CD1c-positive myeloid dendritic cell (primary cell): ENCODE results near the gene CFAP300.

Experiments used
- DNase-seq: peaks from one replicate; pipeline ENCODE4 v3.0.0-alpha.2; 2016; ENCODE audit errors: extremely low spot score

The CFAP300 gene

DNA sequence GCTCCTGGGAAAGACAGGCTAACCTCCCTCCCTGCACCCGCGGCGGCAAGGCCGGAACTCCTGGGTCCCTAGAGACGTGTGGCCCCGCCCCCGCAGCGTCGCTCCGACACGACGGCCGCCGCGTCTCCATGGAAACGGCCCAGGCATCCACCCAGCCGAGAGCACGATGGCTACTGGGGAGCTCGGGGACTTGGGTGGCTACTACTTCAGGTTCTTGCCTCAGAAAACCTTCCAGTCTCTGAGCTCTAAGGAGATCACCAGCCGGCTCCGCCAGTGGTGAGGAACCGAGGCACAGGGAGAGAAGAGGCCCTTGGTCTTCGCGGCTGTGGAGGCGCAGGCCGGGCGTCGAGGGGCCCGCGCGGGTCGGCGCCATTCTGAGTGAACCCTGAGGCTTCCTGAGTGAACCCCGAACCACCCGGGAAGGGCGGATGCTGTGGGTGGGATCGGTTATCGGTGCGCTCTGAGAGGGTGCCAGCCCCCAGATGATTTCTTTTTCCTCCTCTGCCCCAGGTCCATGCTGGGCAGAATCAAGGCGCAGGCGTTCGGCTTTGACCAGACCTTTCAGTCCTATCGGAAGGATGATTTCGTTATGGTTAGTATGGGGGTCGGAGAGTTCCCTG lies at the start of gene CFAP300:
CFAP300 (plus strand) TSS at position 133 of the 620 bp plus-strand sequence; CDS start at position 167, 34 bp downstream.
- DNase-seq = no peak

DNA sequence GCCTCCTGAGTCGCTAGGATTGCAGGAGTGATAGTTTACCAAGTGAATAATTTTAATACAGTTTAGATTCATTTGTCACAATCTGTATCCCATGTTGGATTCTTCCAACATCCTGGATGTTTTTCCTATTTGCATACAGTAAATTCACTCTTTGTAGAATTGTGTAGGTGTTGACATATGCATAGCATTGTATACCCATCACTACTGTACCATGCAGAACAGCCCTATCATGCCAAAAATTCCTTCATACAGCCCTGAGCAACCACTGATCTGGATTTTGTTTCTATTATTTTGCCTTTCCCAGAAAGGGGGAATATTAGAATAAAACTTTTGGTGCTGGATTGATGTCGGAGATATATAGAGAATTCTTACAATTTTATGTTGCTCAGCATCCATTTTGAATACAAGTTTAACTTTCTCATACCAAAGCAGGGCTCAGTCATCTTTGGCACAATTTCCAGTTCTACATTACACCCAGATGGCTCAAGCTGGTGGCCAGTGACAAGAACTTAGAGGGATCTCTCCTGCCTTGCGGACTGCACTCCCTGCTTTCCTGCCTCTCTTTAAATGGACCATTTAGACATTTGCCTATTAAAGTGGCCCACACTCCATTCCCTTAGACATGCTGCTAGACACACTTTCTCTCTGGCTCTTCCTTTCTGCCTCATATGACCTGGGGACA lies 45.4 kb upstream of the CFAP300 start:
- no peak for DNase-seq

DNA sequence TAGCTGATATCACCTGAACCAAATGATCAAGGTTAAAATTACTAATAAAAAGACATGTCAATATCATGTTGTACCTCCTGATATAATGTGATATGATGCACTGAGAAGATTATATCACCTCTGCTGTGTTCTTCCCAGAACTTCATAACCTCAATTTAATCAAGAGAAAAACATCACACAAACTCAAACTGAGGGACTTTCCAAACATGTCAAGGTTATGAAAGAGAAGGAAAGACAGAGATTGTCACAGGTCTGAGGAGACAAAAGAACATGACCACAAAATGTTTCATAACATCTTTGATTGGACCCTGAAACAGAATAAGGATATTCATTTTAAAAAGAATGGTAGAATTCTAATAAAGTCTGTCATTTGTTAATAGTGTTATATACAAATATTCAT lies 43.0 kb upstream of the CFAP300 start:
- no peak for DNase-seq

DNA sequence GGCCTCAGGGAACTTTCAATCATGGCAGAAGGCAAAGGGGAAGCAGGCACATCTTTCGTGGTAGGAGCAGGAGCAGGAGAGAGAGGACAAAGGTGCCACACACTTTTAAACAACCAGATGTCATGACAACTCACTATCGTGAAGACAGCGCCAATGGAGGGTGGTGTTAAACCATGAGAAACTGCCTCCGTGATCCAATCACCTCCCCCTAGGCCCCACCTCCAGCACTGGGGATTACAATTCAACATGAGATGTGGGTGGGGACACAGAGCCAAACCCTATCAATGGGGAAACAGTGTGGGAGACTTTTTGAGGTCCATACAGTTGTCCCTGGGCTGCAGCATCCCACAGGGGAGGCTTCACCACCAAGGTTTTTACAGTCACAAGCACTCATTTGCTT lies 41.9 kb upstream of the CFAP300 start:
- no peak for DNase-seq

DNA sequence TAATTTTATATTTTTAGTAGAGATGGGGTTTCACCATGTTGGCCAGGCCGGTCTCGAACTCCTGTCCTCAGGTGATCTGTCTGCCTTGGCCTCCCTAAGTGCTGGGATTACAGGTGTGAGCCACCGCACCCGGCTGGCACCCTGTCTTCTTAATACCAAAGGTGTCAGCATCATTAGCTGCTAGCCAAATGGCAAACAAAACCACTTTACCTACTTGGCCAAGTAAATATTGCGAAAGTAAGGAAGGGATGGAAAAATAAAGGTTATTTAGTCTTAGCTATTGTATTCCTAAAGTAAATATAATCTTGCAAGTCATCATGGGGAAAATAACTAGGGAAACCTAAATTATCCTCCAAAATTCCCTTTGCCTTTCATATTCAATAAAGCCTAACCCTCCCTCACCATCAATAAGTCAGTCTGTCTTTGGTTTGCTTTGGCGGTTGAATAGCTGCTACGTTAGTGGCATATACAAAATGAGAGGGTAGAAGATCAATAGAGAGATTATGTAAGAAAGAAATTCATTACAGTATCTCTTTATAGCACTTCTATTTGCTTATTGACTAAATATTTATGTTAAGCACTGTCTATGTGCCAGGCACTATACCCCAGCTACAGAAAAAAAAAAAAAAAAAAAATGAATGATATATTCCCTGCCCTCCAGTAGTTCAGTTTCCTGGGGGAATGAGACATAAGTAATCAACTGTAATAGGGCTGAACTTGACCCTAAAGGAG lies 40.2 kb upstream of the CFAP300 start:
- DNase-seq = no peak

DNA sequence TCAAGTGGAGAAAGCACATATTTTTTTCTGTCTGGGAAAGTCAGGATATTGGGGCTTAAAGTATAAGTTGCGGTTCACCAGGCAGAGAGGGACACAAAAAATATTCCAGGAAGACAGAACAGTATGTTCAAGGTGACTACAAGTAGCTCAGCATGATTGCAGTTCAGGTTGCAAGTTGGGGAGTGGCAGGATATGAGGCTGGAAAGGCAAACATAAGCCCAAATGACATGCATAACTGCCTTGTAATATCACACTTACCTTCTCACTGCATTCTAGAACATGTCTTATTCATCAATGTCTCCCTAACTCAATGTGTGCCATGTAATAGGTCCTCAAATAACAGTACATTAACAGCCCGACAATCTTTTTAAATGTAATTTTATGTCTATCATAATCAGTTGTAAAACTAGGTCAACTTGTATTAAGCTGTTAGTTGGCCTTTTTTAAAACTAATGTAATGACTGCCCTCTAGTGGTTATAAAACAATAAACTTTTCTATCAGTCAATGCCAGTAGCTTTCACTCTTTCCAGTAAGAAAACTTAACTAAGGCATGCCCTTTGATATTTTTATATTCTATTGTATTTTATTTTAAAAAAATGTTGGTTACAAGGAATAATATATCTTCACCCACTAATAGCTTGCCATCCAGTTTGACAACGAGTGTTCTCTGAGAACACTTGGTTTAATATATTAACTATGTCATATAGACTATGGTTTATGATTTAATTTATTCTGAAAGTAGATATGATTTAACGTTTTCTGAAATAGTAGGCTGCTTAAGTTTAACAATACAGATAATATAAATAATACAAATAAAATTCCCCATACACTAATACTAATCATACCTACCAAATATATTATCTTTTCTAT lies 39.4 kb upstream of the CFAP300 start:
- DNase-seq = peak; percentile 45

DNA sequence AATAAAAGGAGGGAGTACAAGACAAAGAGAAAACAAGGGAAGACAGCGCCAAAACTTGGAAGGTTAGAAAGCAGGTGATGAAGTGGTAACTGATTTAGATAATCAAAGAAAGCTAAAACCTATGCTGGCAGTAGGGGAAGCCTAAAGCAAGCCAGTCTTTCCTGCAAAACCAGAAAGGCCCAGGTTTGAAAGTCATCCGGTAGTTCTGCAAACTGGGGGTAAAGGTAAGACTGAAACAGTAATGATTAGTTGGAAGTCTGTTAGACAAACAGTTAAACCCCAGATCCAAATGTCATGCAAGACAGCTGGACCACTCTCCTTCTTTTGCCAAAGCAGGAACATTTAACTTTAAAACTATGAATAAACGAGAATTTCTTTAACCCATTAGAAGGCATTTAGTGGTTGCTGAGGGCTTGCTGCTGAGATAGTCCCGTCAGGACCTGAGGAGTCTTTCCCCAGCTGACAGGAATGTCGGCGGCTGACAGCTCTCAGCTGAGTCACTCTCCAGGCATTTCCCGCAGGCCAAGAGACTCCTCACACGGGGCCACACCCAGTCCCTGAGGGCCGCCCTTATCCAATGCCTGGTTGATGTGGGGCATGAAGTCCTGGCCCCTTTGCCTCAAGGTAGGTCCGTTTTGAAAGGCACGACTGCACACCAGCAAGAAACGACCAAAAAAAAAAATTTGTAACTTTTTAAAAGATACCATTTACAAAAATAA lies 36.3 kb upstream of the CFAP300 start:
- DNase-seq = no peak

DNA sequence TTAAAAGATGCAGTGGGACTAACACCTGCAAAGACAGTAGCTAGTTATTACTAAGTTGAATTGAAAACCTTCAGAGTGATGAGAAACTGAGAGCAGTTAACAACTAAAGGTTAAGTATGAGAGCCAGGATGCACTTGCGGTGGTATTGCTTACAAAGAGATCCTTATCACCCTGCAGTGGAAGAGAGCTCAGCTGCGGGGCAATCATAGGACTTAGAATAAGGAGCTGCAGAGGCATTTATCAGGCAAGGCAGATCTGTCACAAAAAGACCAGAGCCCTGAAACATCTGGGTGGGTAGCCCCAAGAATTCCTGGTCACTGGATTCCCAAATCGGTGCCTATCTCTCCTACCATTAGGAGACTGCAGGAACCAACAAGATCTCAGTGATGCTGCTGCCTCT lies 34.3 kb upstream of the CFAP300 start:
- no peak for DNase-seq

DNA sequence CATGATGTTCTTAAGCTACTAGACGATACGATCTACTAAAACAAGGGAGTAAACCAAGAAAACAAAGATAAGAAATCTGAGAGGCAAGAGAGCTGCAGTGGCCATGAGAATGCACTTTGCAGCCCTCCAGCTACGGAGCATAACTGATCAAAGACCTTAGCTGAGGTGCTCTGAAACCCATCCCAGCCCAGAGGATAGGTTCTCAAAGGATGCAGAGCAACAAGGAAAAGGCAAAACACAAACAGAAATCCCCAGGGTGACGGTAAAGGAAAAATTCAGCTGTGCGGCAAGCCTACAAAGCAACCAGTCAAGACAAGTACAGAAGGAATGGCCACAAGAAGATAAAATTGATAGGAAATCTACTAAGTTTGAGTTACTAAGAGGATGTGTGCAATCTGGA lies 32.5 kb upstream of the CFAP300 start:
- DNase-seq = no peak

DNA sequence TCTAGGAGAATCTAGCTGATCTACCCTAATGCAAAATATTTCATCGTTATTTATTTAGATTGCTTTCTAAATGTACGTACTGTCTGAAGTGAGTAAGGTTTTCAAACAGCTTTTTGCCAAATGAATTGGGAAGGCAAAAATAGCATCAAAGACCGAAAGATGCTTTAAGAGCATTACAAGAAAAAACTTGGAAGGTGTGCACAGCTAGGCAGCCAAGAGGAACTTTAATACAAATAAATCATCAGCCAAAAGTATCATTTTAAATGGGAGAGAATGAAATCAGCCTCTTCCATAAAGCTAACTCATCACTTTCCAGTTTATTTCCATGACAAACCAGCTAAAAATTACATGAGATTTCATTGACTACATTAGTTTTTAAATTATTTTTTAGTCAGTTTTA lies 30.2 kb upstream of the CFAP300 start:
- DNase-seq = no peak

DNA sequence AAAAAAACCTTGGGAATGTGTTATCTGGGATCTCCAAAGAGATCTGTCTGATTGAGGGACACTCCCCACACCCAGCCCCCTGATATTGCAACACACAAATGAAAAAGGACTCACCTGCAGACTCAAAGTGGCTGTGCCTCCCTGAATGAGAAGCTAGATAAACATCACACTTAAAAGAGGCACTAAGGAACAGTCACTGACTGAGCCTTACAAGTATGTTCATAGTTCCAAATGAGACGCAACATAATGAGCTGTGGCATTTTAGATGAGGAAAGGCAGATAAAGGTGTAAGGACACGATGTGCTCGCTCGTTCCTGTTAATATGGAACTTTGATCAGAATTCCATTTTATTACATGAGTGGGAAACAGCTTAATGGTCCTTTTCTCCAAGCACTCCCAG lies 21.0 kb upstream of the CFAP300 start:
- DNase-seq = no peak

DNA sequence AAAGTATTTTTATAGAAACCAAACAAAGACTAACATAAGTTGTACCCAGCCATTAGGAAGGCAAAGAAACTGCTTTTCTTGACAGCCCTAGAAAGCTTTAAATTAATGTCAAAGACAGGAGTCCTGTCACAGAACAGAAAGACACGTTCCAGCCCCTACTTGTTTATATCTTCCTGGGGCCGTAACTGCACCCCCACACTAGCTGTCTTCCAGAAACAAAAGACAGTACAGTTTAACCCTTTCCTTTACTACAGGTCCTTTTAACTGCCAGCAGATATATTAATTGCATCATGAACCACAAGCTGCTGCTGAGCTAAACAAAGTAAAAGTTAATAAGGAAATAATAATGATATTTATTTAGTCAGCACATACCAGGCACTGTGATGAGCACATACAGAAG lies 20.3 kb upstream of the CFAP300 start:
- DNase-seq = no peak

DNA sequence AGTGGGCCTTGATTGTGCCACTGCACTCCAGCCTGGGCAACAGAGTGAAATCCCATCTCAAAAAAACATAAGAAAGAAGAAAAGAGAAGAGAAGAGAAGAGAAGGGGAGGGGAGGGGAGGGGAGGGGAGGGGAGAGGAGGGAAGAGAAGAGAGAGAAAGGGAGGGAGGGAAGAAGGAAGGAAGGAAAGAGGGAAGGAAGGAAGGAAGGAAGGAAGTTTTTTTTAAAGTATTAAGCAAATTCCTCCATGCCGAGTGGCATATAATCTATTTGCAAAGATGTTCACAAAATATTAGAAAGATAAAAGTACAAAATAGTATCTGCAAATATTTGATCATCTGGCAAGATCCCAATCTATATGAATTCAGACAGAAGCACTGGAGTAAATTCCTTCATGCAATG lies 10.5 kb upstream of the CFAP300 start:
- no peak for DNase-seq

DNA sequence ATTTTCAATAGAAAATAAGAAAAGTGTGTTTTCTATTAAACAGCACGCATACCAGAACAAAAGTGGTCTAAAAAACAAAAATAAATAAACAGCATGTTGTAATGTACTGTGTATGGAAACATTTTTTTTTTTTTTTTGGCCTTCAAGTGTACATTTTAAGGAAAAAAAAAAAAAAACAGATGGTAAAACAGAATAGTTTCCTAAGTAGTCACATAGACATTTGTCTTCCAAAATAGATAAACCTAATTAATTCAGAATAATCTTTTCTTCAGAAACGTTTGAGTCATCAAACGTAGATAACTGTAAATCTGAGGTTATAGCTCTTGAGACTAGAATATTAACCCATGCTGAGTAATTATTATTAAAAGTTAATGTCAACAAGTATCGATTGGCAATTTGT lies 396 bp upstream of the CFAP300 start:
- DNase-seq = no peak

DNA sequence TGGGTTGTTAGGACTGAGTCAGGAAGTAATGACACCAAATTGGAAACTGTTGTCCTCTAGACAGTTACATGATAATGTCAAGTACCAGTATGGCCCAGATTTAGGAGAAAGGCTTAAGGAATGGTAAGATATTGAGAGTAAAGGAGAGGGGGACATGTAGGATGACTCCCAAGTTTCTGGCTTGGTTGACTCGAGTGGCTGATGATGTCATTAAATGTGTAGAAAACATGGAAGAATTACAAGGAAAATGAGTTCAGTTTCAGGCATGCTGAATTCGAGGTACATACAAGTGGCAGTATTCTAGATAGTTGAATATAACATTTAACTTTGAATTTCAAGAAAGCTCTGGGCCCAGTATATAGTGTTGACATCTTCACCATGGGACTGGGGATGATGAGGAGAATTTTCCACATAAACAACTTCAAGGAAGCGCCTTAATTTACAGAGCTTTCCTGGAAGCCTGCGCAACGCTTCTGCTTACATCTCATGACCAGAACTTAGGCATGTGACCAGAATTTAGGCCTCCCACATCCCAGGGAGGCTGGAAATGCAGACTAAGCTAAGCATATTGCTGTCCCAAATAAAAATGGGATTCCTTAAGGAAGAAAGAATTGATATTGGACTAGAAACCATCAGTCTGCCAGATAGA lies 3.8 kb downstream of the CFAP300 start:
- DNase-seq = no peak

DNA sequence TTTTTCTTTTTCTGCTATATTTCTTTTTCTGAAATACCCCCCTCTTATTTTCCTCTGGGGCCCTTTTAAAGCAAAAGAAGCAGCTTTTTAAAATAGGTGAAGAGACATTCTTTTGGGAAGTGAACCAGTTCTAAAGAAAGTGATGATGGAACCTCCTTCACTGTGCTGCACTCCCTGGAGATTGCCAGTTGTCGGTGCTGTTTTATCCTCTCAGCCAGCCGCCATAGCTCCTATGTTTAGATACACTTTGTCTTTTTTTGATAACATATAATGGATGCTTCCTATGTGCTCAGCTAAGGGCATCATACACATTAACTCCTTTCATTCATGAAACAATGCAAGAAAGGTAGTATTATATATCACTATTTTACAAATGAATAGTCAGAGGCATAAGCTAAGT lies 14.0 kb downstream of the CFAP300 start:
- no peak for DNase-seq

DNA sequence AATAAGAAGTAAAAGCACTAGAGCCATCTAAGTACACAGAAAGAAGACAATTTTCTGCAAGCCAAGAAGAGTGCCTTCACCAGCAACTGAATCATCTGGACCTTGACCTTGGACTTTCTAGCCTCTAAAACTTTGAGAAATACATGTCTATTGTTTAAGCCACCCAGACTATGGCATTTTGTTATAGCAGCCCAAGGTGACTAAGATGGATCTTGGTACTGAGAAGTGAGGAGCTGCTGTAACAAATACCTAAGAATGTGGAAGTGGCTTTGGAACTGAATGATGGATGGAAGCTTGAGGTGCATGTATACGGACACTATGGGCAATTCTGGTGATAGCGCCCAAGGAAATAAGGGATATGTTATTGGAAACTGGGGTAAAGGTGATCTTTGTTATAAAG lies 14.9 kb downstream of the CFAP300 start:
- DNase-seq = no peak

DNA sequence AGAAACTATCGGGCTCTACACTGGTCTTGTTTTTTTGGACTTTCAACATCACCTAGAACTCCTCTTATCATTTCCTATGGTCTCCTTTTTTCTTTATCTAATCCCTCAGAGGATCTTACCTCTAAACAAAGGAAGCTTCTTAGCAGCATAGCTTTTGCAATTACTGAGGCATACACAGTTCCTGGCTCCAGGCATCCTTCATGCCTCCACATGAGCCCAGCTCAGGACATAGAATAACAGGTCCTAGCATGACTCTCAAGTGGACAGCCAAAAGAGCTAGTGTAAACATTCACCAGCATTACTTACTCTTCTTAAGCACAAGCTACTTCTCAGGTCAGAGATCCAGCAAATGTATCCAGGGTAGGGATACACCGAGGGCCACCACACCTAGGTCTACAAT lies 17.1 kb downstream of the CFAP300 start:
- no peak for DNase-seq

DNA sequence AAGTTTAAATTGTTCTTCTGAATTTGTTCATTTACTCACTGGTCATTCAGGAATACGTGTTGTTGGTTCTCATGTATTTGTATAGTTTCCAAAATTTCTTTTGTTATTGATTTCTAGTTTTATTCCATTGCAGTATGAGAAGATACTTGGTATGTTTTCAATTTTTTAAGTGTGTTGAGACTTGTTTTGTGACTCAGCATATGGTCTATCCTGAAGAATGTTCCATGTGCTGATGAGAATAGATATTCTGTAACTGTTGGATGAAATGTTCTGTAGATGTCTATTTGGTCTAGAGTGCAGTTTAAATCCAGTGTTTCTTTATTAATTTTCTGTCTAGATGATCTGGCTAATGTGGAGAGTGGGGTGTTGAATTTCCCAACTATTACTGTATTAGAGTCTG lies 23.5 kb downstream of the CFAP300 start:
- no peak for DNase-seq

DNA sequence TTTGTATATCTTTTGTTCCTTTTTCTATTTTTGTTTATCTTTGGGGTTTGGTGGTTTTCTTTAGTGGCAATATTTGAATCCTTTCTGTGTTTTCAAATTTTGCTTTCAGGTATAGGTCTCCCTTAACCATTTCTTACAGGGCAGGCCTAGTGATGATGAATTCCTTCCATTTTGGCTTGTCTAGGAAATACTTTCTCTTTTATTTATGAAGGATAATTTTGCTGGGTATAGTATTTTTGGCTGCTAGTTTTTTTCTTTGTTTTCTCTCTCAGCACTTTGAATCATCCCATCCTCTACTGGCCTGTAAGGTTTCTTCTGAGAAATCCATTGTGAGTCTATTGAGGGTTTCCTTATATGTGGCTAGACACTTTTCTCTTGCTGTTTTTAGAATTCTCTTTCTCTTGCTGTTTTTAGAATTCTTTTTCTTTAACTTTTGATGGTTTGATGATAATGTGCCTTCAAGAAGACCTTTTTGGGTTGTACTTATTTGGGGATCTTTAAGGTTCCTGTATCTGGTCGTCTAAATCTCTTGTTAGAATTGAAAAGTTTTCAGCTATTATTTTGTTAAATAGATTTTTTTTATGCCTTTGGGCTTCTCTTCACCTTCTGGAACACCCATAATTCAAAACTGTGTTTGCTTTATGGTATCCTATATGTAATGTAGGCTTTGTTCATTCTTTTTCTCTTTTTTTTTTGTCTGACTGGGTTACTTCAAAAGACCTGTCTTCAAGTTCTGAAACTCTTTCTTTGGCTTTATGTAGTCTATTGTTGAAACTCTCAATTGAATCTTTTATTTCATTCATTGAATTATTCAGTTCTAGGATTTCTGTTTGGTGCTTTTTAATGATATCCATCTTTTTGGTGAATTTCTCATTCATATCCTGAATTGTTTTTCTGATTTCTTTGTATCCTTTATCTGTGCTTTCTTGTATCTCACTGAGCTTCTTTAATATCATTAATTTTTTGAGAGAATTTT lies 24.5 kb downstream of the CFAP300 start:
- no peak for DNase-seq
